HepG2 (cell line): ENCODE results near the gene OAS2. TPM values are rescaled to one million over a fixed set of nuclear protein-coding genes. Genes with fewer than 3 reads are reported as not detected.
A peak's percentile ranks its signal among the peaks of the same experiment; 100 is the strongest.

Experiments
- ATAC-seq: fragments of 200-7000 bp; cut with Tn5 transposase; 3 replicates; pipeline ENCODE4 v1.9.1; 2020; ENCODE audit warnings: mild to moderate bottlenecking, moderate library complexity
- BruUV-seq: library from RNA; stranded (reverse); fragments of 400-500 nt; replicated peaks from 2 replicates; lab custom pipeline; 2021; lab: Mats Ljungman, UMichigan
- CTCF ChIA-PET: fragments of 300-600 bp; formaldehyde crosslinking; extraction: SDS; loops from one replicate; lab custom pipeline; 2021; ENCODE audit warnings: low total read pairs, inconsistent platforms, low intra/inter-chr PET ratio; lab: Yijun Ruan, JAX
- POLR2A ChIA-PET: fragments of 350-600 bp; sonication (Branson Sonifier 250); formaldehyde crosslinking; loops from one replicate; lab custom pipeline; 2020; ENCODE audit warnings: antibody characterized with exemption, inconsistent platforms; lab: Yijun Ruan, JAX
- DNase-seq: peaks from one replicate; pipeline ENCODE4 v3.0.0-alpha.2; 2015; ENCODE audit warnings: low spot score
- FAIRE-seq: peaks from 3 replicates; lab custom pipeline; 2011; peaks lifted over from hg19 to GRCh38; lab: Jason Lieb, UNC
- H2AFZ ChIP-seq: one replicate; pipeline ENCODE4 v1.6.1; 2011; ENCODE audit warnings: low read length, inconsistent platforms
- H3K27ac ChIP-seq: fragments of 300-600 bp; 3 replicates; pipeline ENCODE4 v1.8.0; 2011; ENCODE audit warnings: mixed run types, mild to moderate bottlenecking, mixed read lengths, low read length, inconsistent platforms; ENCODE audit not compliant: insufficient read depth; ENCODE audit errors: extremely low read length
- H3K27me3 ChIP-seq, 2 experiments: fragments of 200-600 bp in 1 of 2; 2 replicates in 1 of 2; 3 replicates in 1 of 2; pipeline versions ENCODE4 v1.6.0 to v1.8.0; 2011; ENCODE audit warnings: low read length in 2 of 2, mild to moderate bottlenecking in 2 of 2, moderate library complexity in 2 of 2, inconsistent platforms in 1 of 2; ENCODE audit not compliant: insufficient read depth in 2 of 2, control insufficient read depth in 1 of 2
- H3K36me3 ChIP-seq, 2 experiments: fragments of 200-600 bp in 1 of 2; replicated peaks in 1 of 2; 2 replicates in 1 of 2; 3 replicates in 1 of 2; pipeline versions ENCODE4 v1.5.1 to v1.8.0; 2011; ENCODE audit warnings: low read length in 2 of 2, inconsistent platforms in 1 of 2; ENCODE audit not compliant: insufficient read depth in 2 of 2, control insufficient read depth in 1 of 2
- H3K4me1 ChIP-seq: 2 replicates; pipeline ENCODE4 v1.5.1; 2012; ENCODE audit warnings: low read length, inconsistent platforms; ENCODE audit not compliant: insufficient read depth
- H3K4me2 ChIP-seq: 2 replicates; pipeline ENCODE4 v1.6.0; 2011; ENCODE audit warnings: low read depth, low read length, inconsistent platforms
- H3K4me3 ChIP-seq, 3 experiments: fragments of 200-600 bp in 1 of 3; sonication (generic), shearing (Covaris generic) in 1 of 3; replicated peaks in 1 of 3; 2 replicates each; pipeline ENCODE4 v1.5.1; 2011 to 2016; ENCODE audit warnings: low read length in 3 of 3, inconsistent platforms in 2 of 3, low read depth in 2 of 3, mild to moderate bottlenecking in 2 of 3, control low read depth in 1 of 3, mixed read lengths in 1 of 3; ENCODE audit not compliant: insufficient read depth in 1 of 3
- H3K79me2 ChIP-seq: one replicate; pipeline ENCODE4 v1.6.1; 2011; ENCODE audit warnings: low read length, inconsistent platforms; ENCODE audit not compliant: insufficient read depth
- H3K9ac ChIP-seq: 2 replicates; pipeline ENCODE4 v1.6.0; 2011; ENCODE audit warnings: mild to moderate bottlenecking, low read depth, low read length, inconsistent platforms; ENCODE audit not compliant: insufficient read depth
- H3K9me3 ChIP-seq: 2 replicates; pipeline ENCODE4 v1.5.1; 2012; ENCODE audit warnings: mild to moderate bottlenecking, low read length
- H4K20me1 ChIP-seq: 2 replicates; pipeline ENCODE4 v1.6.0; 2011; ENCODE audit warnings: inconsistent platforms, mild to moderate bottlenecking, low read length, moderate library complexity; ENCODE audit not compliant: insufficient read depth
- ATF7 ChIP-seq, 2 experiments: fragments of 450-650 bp in 1 of 2; sonication (generic) in 1 of 2; formaldehyde crosslinking in 1 of 2; IDR thresholded peaks; 2 replicates each; pipeline versions ENCODE4 v1.4.0 to v1.6.1; 2016 to 2020; ENCODE audit warnings: antibody characterized with exemption in 1 of 2, mild to moderate bottlenecking in 1 of 2, missing genetic modification reagents in 1 of 2
- CREB1 ChIP-seq, 2 experiments: fragments of 450-650 bp in 1 of 2; IDR thresholded peaks; 2 replicates each; pipeline ENCODE4 v1.6.1; 2016 to 2017; ENCODE audit warnings: control low read depth in 1 of 2, mild to moderate bottlenecking in 1 of 2, missing compliant biosample characterization in 1 of 2, missing genetic modification characterization in 1 of 2
- MAX ChIP-seq: IDR thresholded peaks from 2 replicates; pipeline ENCODE4 v1.6.1; 2012; ENCODE audit warnings: inconsistent platforms
- MTA1 ChIP-seq: sonication (generic); formaldehyde crosslinking; IDR thresholded peaks from 2 replicates; pipeline ENCODE4 v1.4.0; 2020; ENCODE audit warnings: missing genetic modification reagents, mild to moderate bottlenecking, borderline replicate concordance
- PLRG1 ChIP-seq: fragments of 450-650 bp; conservative IDR thresholded peaks from 2 replicates; pipeline ENCODE4 v1.6.1; 2016
- RARG ChIP-seq: sonication (generic); formaldehyde crosslinking; IDR thresholded peaks from 2 replicates; pipeline ENCODE4 v1.4.0; 2020; ENCODE audit warnings: low read depth, mild to moderate bottlenecking, missing genetic modification reagents
- RBAK ChIP-seq: sonication (generic); formaldehyde crosslinking; IDR thresholded peaks from 2 replicates; pipeline ENCODE4 v1.5.1; 2020; ENCODE audit warnings: mild to moderate bottlenecking, missing genetic modification reagents
- RELA ChIP-seq: sonication (generic); formaldehyde crosslinking; IDR thresholded peaks from 2 replicates; pipeline ENCODE4 v1.4.0; 2020; ENCODE audit warnings: missing genetic modification reagents
- ZFP36 ChIP-seq: fragments of 150-350 bp; IDR thresholded peaks from 2 replicates; pipeline ENCODE4 v1.6.1; 2018; ENCODE audit warnings: borderline replicate concordance, low read length, low read depth; ENCODE audit not compliant: partially characterized antibody
- ZNF124 ChIP-seq: sonication (generic); formaldehyde crosslinking; IDR thresholded peaks from 2 replicates; pipeline ENCODE4 v1.4.0; 2020; ENCODE audit warnings: missing genetic modification reagents
- ZNF629 ChIP-seq: sonication (generic); formaldehyde crosslinking; conservative IDR thresholded peaks from 2 replicates; pipeline ENCODE4 v1.5.0; 2020; ENCODE audit warnings: missing genetic modification reagents
- WGBS: methylation state at CpG from one replicate; pipeline ENCODE4 v1.1.6; 2017; ENCODE audit warnings: low lambda C conversion rate; 5-methylcytosine and 5-hydroxymethylcytosine counted together
- in situ Hi-C: cut with HindIII; loops from 2 replicates; pipeline ENCODE4 v1.10.0; 2017; ENCODE audit warnings: low pct_unique_long_range_greater_than_20kb; ENCODE audit not compliant: extremely low pct_ligation_motif_present
- intact Hi-C: fragments of 100-400 bp; cut with micrococcal nuclease; formaldehyde crosslinking; loops from one replicate; pipeline ENCODE4 v1.10.0; 2022; ENCODE audit not compliant: unreplicated experiment
- polyA plus RNA-seq, 8 experiments: library from polyadenylated mRNA; depleted of rRNA in 3 of 8; stranded (reverse) in 7 of 8; unstranded in 1 of 8; fragments of >200 nt; fragmentation: Illumina TruSeq in 4 of 8; extraction: Trizol in 4 of 8; gene quantifications; 2 replicates each; pipeline versions ENCODE4 v1.2.1 to v1.2.3, GENCODE V29; 2011 to 2016; ENCODE audit warnings: low read depth in 4 of 8, missing spikeins in 1 of 8, mixed read lengths in 1 of 8; ENCODE audit not compliant: insufficient read depth in 1 of 8
- total RNA-seq, 5 experiments: library from RNA; depleted of rRNA; stranded (reverse); fragments of >200 nt; fragmentation: Illumina TruSeq; extraction: Trizol; gene quantifications; 2 replicates each; pipeline ENCODE4 v1.2.3, GENCODE V29; 2016; ENCODE audit warnings: low read depth in 1 of 5

OAS2 gene
- total and polyA plus RNA-seq, 2 of the 13 experiments (the other 11 are each of a cell fraction or from before 2014, with no cell fraction given): 0.05 to 0.24 TPM

GRCh38 chr12:113058553-113058952 is 80.2 kb downstream of the OAS2 start:
- TF ChIP-seq RARG (CRISPR knock-in tag) (no peak), RELA (CRISPR knock-in tag) (no peak), MTA1 (CRISPR knock-in tag) (no peak), MAX (no peak), ZNF629 (CRISPR knock-in tag) (peak; percentile 70), ZFP36 (no peak), PLRG1 (no peak)
- FAIRE-seq: no peak
- Histone ChIP-seq H3K79me2 (no peaks in the 10 kb centered on the region), H3K9ac (no peak overlapping the region), H3K27ac (no peak overlapping the region), H4K20me1 (no peaks in the 10 kb centered on the region), H3K4me1 (peaks cover 12% of the 10 kb centered on the region; the same call in 1 of the 2 replicates), H3K9me3 (no peaks in the 10 kb centered on the region), H3K27me3 (peaks cover 2 to 29% of the 10 kb centered on the region in 2 experiments; a peak in 3 of 5 replicates), H2AFZ (no peak overlapping the region), H3K4me3 (no peak overlapping the region), H3K4me2 (no peak overlapping the region), H3K36me3 (no peaks in the 10 kb centered on the region)
- intact Hi-C loops (no loop called here), in situ Hi-C loops (no loop called here)
- ATAC-seq: no peak
- no TSS peak for BruUV-seq
- DNase-seq: no peak
- ChIA-PET POLR2A (no interaction called here), CTCF (no interaction called here)
- WGBS: 0% methylated on average over 1 of the region's 1 CpG

GRCh38 chr12:113059071-113059595 is 80.8 kb downstream of the OAS2 start:
- CTCF ChIA-PET: no interaction called here
- no peak overlapping the region for H3K9ac ChIP-seq
- no peaks in the 10 kb centered on the region for H4K20me1 ChIP-seq
- no peak for DNase-seq
- 41% methylated on average over 7 of the region's 8 CpGs for WGBS
- BruUV-seq: no TSS peak
- no peak overlapping the region for H3K4me3 ChIP-seq
- in situ Hi-C loops: no loop called here
- H2AFZ ChIP-seq: no peak overlapping the region
- H3K4me2 ChIP-seq: no peak overlapping the region
- H3K27me3 ChIP-seq: peaks cover 2 to 29% of the 10 kb centered on the region in 2 experiments; a peak in 3 of 5 replicates
- ATAC-seq: no peak
- POLR2A ChIA-PET: no interaction called here
- FAIRE-seq: no peak
- intact Hi-C loops: no loop called here
- H3K9me3 ChIP-seq: no peaks in the 10 kb centered on the region
- H3K36me3 ChIP-seq: no peaks in the 10 kb centered on the region
- no peak overlapping the region for H3K27ac ChIP-seq
- no peak for TF ChIP-seq ZNF124
- TF ChIP-seq RBAK (CRISPR knock-in tag): no peak
- peak; percentile 89 for TF ChIP-seq CREB1 (IDR thresholded peaks at IDR 0.05)
- no peak for TF ChIP-seq CREB1 (CRISPR knock-in tag; IDR thresholded peaks at IDR 0.05)
- 0 out of 2 replicates have a peak, but pooled peaks have one; percentile 19 for TF ChIP-seq ATF7 (IDR thresholded peaks at IDR 0.05)
- TF ChIP-seq ATF7 (CRISPR knock-in tag; IDR thresholded peaks at IDR 0.05): no peak
- H3K79me2 ChIP-seq: no peaks in the 10 kb centered on the region
- peaks cover 12% of the 10 kb centered on the region for H3K4me1 ChIP-seq
